GM03348 (cell line): ENCODE measurements around the gene FRY.
A peak's percentile ranks its signal among the peaks of the same experiment; 100 is the strongest.

Source experiments
- DNase-seq: peaks from one replicate; pipeline ENCODE4 v3.0.0; 2012; ENCODE audit warnings: low spot score

Gene FRY

DNA sequence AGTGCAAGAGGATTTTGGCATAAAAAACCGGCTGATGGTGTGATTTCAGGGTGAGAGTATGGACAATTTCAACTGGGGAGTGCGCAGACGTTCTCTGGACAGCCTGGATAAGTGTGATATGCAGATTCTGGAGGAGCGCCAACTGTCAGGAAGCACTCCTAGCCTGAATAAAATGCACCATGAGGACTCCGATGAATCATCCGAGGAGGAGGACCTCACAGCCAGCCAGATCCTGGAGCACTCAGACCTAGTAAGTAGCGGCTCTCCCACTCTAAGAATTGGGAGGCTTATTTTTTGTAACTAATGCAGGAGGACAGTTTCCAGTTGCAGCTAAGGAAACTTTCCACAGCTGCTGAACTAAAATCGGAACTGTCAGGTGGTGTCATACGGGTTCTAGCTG is 230.0 kb downstream of the FRY start:
- DNase-seq, result peak; percentile 46

- no peak for DNase-seq
Measured at GRCh38 chr13:32262165-32262564, 230.6 kb downstream of the FRY start.

GRCh38 chr13:32262619-32263018 is 231.0 kb downstream of the FRY start:
- no peak for DNase-seq

DNA sequence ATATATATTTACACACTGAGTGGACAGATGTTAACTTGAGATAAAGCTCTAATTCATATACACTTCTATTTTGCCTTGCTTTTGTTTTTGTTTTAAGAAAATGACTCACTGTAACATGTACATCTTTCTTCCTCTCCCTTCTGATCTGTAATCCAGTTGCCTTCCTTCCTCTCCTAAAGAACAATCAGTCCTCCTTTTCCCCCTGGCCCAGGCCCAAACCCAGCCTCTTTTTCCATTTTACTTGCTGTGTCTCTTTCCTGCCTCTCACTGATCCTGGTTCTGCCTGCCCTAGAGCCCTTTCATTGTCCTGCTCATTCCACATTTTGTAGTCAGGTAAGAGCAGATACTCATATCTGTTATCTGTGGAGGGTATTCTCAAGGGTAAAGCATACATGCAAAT is 232.8 kb downstream of the FRY start:
- DNase-seq, result no peak

DNA sequence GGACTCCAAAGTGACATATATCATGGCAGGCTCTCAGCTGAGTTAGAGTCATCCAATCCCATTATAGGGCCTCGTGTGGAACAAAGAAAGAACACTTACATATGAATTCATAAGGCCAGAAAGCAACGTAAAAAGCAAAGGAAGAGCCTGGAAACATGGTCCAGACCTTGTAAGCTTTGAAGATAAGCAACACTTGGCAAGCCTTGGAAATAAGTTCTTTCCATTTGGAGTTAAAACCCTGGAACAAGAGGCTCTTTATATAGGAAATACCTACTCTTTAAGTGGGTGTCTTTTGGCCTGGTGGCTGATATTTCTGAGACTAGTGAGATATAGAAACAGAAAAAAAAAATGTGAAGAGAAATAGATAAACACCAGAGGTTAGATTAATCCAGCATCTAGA is 234.2 kb downstream of the FRY start:
- DNase-seq, result no peak

DNA sequence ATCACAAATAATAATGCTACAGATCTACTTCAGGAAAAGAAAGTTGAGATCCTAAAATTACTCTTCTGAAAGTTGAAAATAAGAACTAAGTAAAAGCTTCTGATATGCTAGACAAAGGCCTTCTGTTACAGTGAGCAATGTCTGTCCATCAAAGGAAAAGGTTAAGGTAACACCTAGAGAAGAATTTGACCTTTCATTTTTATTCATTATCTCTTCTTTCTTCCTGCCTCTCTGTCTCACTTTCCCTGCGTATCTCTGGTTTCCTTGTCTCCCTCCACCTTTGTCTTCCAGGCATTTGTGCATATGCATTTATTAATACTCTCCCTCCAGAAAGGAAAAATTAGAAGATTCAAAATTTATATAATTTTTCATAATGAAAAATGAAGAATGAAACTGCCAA is 234.6 kb downstream of the FRY start:
- DNase-seq, result no peak

DNA sequence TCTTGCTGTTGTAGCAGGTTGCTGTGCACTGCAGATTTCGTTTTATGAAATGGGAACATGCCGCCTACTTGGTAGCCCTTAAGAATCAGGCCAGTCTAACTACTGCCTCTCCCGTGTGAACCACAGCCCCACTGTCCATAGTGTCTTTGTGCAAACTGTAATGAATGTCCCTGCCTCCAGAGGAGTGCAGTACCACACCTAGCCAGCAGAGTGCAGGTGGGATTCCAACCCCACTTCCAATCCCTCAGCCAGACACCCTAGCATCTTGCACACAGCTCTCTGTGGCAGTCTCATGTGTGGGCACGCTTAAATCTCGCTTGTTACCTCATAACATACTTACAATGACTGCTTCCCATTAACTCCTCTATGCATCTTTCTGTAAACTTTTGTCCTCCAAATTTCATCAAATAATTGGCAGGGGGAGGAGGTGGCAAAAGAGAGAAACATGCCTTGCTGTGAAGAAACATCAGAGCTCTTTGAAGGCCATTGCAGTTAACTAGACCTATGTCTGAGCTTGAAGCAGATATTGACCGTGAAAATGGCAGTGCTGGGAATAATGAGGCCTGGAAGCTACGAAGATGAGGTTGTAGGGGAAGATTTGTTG is 236.4 kb downstream of the FRY start:
- DNase-seq, result peak; percentile 14

DNA sequence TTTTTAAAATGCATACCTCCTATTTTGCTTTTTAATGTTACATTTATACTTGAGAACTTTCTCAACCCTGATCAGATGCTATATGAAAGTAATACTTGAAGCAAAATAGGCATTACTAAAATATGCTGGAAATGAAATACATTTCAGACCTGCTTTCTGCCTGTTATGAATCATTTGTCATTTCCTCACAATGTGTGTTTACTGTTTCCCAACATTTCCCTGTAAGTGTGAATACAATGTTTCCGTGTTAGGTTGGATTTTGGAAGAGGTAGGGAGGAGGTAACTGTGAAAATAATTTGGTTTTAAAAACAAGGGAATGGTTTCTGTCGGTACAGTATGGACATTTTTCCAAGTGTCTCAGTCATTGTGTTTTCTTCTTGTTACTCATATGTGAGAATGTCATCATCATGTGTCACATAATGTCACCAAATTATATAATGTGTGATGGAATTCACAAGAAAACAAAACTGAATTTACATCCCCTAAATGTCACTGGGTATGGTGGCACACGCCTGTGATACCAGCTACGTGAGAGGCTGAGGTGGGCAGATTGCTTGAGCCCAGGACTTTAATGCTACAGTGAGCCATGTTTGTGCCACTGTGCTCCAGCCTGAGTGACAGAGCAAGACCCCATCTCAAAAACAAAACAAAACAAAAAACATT is 240.6 kb downstream of the FRY start:
- no peak for DNase-seq

- no peak for DNase-seq
Measured at GRCh38 chr13:32277839-32278238, 246.3 kb downstream of the FRY start.

DNA sequence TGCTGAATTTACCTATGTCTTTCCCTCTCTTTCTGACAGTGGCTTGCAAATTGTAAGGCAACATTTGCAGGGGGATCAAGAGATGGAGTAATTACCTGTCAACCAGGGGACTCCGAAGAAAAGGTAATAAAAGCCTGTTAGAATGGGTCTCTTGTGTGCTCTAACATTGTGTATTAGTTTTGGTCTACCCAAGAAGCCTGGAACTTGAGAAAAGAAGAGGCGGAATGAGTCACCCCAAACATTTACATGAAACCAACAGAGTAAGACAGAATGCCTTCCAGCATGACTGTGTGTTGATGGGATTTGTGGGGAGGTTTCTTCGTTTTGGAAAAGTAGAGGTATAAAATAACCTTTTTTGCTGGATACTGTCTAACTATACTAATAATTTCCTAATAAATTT is 246.9 kb downstream of the FRY start:
- DNase-seq, result peak; percentile 33

DNA sequence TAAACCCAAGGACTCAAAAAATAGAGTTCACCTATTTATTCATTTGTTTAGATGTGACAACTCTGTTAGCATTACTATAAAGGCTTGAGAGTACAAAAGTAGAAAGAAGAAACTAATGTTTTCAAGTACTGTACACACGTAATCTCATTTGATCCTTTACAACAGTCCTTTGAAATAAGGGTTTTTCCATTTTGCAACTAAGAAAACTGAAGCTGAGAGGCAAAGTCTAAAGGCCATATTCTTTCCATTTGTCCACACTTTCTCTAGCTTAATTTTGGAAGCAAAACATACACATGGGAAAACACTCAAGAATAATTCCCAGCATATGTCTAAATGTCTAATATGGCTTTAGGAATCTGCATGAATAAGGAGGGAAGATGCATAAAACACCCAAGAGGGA is 249.5 kb downstream of the FRY start:
- no peak for DNase-seq

GRCh38 chr13:32282096-32282711 is 250.6 kb downstream of the FRY start:
- no peak for DNase-seq

- DNase-seq, result peak; percentile 35
Measured at GRCh38 chr13:32284927-32285632, 253.5 kb downstream of the FRY start.

DNA sequence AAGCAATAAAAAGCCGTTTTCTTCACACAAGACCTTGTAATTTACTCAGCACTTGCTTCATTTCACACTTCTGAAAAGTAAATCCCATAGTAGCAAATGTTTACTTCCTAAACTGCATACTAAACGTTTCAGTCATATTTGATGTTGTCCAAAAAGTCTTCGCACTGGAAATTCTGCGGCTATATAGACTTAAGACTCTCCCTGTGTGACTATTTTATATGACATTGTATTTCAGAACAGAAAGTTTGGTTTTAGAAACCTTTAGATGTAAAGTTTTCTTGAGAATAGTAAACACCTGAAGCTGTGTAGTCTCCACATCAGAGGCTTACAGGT is 254.0 kb downstream of the FRY start:
- DNase-seq, result no peak

- DNase-seq, result no peak
Measured at GRCh38 chr13:32297206-32297605, 265.6 kb downstream of the FRY start.

DNA sequence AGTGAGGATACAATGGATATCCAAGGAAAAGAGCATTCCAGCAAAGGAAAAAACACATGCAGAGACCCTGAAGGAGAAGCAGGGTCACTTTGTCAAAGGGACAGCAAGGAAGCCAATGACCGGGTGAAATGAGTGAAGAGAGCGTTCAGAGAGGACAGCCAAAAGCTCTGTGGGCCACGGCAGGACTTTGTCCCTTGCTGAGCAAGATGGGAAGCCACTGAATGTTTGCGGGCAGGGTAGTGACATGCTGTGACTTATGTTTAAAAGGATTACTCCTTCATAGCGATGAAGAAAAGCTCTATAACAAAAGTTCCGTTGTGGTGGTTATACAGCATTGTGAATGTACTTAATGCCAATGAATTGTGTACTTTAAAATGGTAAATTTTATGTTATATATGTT is 267.1 kb downstream of the FRY start:
- no peak for DNase-seq

GRCh38 chr13:32299893-32300292 is 268.3 kb downstream of the FRY start:
- DNase-seq, result no peak

DNA sequence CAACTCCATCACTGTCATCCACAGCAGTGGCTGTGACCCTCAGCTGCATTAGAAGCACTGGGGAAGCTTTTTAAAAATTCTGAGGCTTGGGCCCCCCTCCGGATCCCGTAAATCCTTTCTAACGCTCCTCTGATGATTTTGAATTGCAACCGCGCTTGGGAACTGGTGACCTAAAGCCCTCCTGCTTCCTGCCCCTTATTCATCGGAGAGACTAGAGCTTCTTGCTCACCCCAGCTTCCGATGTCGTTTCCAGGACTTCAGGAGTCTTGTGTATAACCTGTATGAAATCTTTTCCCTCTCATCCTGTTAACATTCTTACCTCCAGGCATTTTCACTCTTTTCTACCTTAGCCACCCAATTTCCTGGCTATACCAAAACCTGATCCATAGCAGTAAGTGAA is 268.8 kb downstream of the FRY start:
- DNase-seq, result no peak

GRCh38 chr13:32300920-32301319 is 269.3 kb downstream of the FRY start:
- no peak for DNase-seq

GRCh38 chr13:32302461-32302860 is 270.9 kb downstream of the FRY start:
- no peak for DNase-seq

DNA sequence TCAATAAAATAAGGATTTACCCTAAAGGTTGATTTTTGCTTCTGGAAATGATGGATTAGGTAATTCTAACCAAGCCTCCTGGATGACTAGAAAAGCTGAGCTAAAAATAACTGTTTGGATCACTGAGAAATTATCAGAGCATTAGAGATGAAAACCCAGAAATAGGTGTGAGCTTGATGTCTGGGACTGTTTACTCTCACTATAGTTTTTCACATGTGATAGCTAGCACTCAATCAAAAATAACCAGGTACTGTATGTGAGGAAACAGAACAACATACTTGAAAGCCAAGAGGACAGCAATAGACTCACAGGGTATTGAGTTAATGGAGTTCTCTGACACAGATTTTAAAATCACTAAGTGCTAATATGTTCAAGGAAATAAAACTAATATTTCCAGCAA is 274.1 kb downstream of the FRY start:
- DNase-seq, result no peak

- peak; percentile 13 for DNase-seq
Measured at GRCh38 chr13:32309312-32310133, 277.9 kb downstream of the FRY start.
